Measurements from ENCODE around the gene SPSB1.

The SPSB1 gene

DNA sequence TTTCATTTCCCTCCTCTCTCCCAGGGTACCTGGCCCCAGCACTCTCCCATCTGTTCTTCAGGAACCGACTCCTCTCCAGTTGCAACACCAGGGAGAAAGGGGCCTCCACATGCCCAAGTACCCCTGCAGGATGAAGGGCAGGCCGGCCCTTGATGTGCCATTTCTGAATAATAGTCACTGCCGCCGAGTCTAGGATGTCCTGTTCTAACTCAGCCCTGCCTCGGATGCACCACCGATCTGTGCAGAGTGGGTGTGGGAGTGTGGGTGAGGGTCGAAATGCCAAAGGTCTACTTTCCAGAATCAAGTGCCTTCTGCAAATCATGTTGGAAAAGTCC, 25.4 kb upstream of the SPSB1 start:
- no peak overlapping the region for H3K4me3 ChIP-seq (ENCODE audit: low read length)
- no peak for DNase-seq (ENCODE audit: low read depth)
- TF ChIP-seq, protein P1, sequence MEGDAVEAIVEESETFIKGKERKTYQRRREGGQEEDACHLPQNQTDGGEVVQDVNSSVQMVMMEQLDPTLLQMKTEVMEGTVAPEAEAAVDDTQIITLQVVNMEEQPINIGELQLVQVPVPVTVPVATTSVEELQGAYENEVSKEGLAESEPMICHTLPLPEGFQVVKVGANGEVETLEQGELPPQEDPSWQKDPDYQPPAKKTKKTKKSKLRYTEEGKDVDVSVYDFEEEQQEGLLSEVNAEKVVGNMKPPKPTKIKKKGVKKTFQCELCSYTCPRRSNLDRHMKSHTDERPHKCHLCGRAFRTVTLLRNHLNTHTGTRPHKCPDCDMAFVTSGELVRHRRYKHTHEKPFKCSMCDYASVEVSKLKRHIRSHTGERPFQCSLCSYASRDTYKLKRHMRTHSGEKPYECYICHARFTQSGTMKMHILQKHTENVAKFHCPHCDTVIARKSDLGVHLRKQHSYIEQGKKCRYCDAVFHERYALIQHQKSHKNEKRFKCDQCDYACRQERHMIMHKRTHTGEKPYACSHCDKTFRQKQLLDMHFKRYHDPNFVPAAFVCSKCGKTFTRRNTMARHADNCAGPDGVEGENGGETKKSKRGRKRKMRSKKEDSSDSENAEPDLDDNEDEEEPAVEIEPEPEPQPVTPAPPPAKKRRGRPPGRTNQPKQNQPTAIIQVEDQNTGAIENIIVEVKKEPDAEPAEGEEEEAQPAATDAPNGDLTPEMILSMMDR (conservative IDR thresholded peaks at IDR 0.05; ENCODE audit: low read depth, low read length), result no peak

GRCh38 chr1:9267827-9268581, 24.7 kb upstream of the SPSB1 start:
- no peak overlapping the region for H3K4me3 ChIP-seq (ENCODE audit: low read length)
- DNase-seq (ENCODE audit: low read depth), result no peak
- TF ChIP-seq, protein P1 (conservative IDR thresholded peaks at IDR 0.05; ENCODE audit: low read depth, low read length), result no peak

GRCh38 chr1:9269078-9269501, 23.6 kb upstream of the SPSB1 start:
- no peak overlapping the region for H3K4me3 ChIP-seq (ENCODE audit: low read length)
- TF ChIP-seq, protein P1 (conservative IDR thresholded peaks at IDR 0.05; ENCODE audit: low read depth, low read length), result no peak
- DNase-seq (ENCODE audit: low read depth), result no peak

GRCh38 chr1:9269721-9270120, 23.0 kb upstream of the SPSB1 start:
- H3K4me3 ChIP-seq (ENCODE audit: low read length), result no peak overlapping the region
- TF ChIP-seq, protein P1 (conservative IDR thresholded peaks at IDR 0.05; ENCODE audit: low read depth, low read length), result no peak
- no peak for DNase-seq (ENCODE audit: low read depth)

DNA sequence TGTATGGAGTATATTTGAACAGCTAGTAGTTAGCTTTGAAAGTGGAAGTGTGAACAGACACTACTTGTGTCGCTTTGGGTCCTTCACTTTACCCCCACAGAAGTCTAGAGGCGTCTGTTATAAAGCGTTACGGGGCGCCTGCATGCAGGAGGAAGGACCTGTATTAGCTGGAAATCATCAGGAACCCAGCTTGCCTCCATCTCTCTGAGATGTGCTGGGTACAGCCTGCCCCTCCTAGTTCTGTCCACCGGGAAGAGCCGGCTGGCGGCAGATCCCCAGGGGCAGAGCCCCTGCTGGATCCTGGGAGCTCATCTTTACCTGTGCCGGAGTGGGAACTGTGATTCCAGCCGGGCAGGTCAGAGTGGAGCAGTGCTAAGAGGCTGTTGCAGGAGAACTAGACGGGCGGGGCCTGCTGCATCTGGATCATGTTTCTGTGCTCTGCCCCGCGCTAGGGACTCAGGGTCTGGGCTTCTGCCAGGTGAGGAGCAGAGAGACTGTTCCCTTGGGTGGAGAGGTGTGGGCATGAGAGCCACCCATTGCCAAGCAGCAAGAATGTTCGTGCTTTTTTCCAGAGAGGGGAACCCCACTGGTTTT, 22.3 kb upstream of the SPSB1 start:
- no peak for DNase-seq (ENCODE audit: low read depth)
- H3K4me3 ChIP-seq (ENCODE audit: low read length), result no peak overlapping the region
- TF ChIP-seq, protein P1 (conservative IDR thresholded peaks at IDR 0.05; ENCODE audit: low read depth, low read length), result no peak

- DNase-seq (ENCODE audit: low read depth), result no peak
- TF ChIP-seq, protein P1 (conservative IDR thresholded peaks at IDR 0.05; ENCODE audit: low read depth, low read length), result no peak
- no peak overlapping the region for H3K4me3 ChIP-seq (ENCODE audit: low read length)
Measured at GRCh38 chr1:9271283-9271682, 21.4 kb upstream of the SPSB1 start.
